Large intestine (tissue), 3 donors: ENCODE data around the gene FTL. TPM values are rescaled to one million over a fixed set of nuclear protein-coding genes. Genes with fewer than 3 reads are reported as not detected.

Experiments
- DNase-seq, 2 donors: peaks; one replicate each; pipeline versions ENCODE4 v3.0.0 to v3.0.0-alpha.2; 2013
- H3K27ac ChIP-seq: one replicate; pipeline ENCODE4 v1.5.1; 2013; ENCODE audit warnings: low read length
- H3K27me3 ChIP-seq: 2 replicates; pipeline ENCODE4 v1.6.1; 2013; ENCODE audit warnings: low read length; ENCODE audit not compliant: control insufficient read depth, insufficient read depth
- H3K36me3 ChIP-seq: 2 replicates; pipeline ENCODE4 v1.6.1; 2013; ENCODE audit warnings: low read length; ENCODE audit not compliant: control insufficient read depth, insufficient read depth
- H3K4me1 ChIP-seq: one replicate; pipeline ENCODE4 v1.6.1; 2013; ENCODE audit warnings: low read length; ENCODE audit not compliant: control insufficient read depth, insufficient read depth
- H3K4me3 ChIP-seq: one replicate; pipeline ENCODE4 v1.5.1; 2013; ENCODE audit warnings: low read length
- H3K9me3 ChIP-seq: one replicate; pipeline ENCODE4 v1.6.1; 2013; ENCODE audit warnings: mild to moderate bottlenecking, low read depth, low read length, moderate library complexity; ENCODE audit not compliant: control insufficient read depth
- WGBS: methylation state at CpG from one replicate; pipeline ENCODE4 v1.1.5; 2013; ENCODE audit warnings: low lambda C conversion rate; ENCODE audit not compliant: insufficient coverage; 5-methylcytosine and 5-hydroxymethylcytosine counted together
- polyA plus RNA-seq: library from polyadenylated mRNA; unstranded; fragments of 120-200 nt; gene quantifications from one replicate; pipeline ENCODE4 v1.2.1, GENCODE V29; 2013

FTL gene
- polyA plus RNA-seq, 1 donor: 6,937 TPM

GRCh38 chr19:48955308-48955958 lies 9.7 kb upstream of the FTL start:
- WGBS: no CpG with 5 or more reads among the region's 16 CpGs
- no peak for DNase-seq
- Histone ChIP-seq H3K36me3 (peaks cover 9% of the 10 kb centered on the region), H3K27ac (peak overlapping the region; percentile 76), H3K4me1 (peaks cover 19% of the 10 kb centered on the region), H3K4me3 (peak overlapping the region; percentile 99), H3K27me3 (no peaks in the 10 kb centered on the region), H3K9me3 (no peaks in the 10 kb centered on the region)

GRCh38 chr19:48958006-48958405 lies 7.1 kb upstream of the FTL start:
- DNase-seq: no peak
- WGBS: no CpG with 5 or more reads among the region's 8 CpGs
- peaks cover 38% of the 10 kb centered on the region for H3K4me1 ChIP-seq
- H3K4me3 ChIP-seq: no peak overlapping the region
- peaks cover 9% of the 10 kb centered on the region for H3K36me3 ChIP-seq
- no peaks in the 10 kb centered on the region for H3K9me3 ChIP-seq
- no peak overlapping the region for H3K27ac ChIP-seq
- H3K27me3 ChIP-seq: no peaks in the 10 kb centered on the region

DNA sequence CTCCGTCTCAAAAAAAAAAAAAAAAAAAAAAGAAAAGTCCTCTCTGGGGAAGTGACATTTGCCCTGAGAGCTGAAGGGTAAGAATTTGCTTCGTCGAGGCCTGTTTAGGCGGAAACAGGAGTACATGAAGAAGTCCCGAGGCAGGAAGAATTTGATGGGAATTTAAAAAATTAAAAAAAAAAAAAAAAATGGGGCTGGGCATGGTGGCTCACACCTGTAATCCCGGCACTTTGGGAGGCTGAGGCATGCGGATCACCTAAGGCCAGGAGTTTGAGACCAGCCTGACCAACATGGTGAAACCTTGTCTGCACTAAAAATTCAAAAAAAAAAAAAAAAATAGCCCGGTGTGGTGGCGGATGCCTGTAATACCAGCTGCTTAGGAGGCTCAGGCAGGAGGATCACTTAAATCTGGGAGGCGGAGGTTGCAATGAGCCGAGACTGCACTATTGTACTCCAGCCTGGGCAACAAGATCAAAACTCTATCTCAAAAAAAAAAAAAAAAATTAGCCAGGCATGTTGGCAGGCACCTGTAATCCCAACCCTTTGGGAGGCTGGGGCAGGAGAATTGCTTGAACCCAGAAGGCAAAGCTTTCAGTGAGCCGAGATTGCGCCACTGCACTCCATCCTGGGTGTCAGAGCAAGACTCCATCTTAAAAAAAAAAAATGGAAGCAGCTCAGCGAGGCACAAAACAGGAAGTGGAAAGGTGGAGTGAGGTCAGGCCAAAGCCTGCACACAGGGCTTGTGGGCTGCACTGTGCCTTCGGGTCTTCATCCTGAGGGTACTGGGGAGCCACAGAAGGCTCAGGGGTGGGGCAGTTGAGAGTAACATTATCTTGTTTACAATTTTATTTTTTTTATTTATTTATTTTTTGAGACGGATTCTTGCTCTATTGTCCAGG lies 5.5 kb upstream of the FTL start:
- H3K4me3 ChIP-seq: no peak overlapping the region
- no CpG with 5 or more reads among the region's 16 CpGs for WGBS
- H3K36me3 ChIP-seq: peaks cover 9% of the 10 kb centered on the region
- H3K27ac ChIP-seq: no peak overlapping the region
- H3K27me3 ChIP-seq: no peaks in the 10 kb centered on the region
- no peak for DNase-seq
- H3K4me1 ChIP-seq: peaks cover 40% of the 10 kb centered on the region
- H3K9me3 ChIP-seq: no peaks in the 10 kb centered on the region

GRCh38 chr19:48961051-48961649 lies 4.0 kb upstream of the FTL start:
- peaks cover 13% of the 10 kb centered on the region for H3K36me3 ChIP-seq
- no peaks in the 10 kb centered on the region for H3K27me3 ChIP-seq
- peaks cover 32% of the 10 kb centered on the region for H3K4me1 ChIP-seq
- no peak overlapping the region for H3K4me3 ChIP-seq
- peak in 1 of 2 donors; percentile 37 for DNase-seq
- WGBS: no CpG with 5 or more reads among the region's 19 CpGs
- H3K9me3 ChIP-seq: peaks cover 3% of the 10 kb centered on the region
- peak overlapping the region; percentile 97 for H3K27ac ChIP-seq

- H3K36me3 ChIP-seq: peaks cover 15% of the 10 kb centered on the region
- peak overlapping the region; percentile 97 for H3K27ac ChIP-seq
- H3K27me3 ChIP-seq: no peaks in the 10 kb centered on the region
- peaks cover 7% of the 10 kb centered on the region for H3K9me3 ChIP-seq
- WGBS: no CpG with 5 or more reads among the region's 12 CpGs
- H3K4me3 ChIP-seq: peak overlapping the region; percentile 57
- DNase-seq: no peak
- H3K4me1 ChIP-seq: peaks cover 29% of the 10 kb centered on the region
Observed at GRCh38 chr19:48961673-48962028, 3.5 kb upstream of the FTL start.

DNA sequence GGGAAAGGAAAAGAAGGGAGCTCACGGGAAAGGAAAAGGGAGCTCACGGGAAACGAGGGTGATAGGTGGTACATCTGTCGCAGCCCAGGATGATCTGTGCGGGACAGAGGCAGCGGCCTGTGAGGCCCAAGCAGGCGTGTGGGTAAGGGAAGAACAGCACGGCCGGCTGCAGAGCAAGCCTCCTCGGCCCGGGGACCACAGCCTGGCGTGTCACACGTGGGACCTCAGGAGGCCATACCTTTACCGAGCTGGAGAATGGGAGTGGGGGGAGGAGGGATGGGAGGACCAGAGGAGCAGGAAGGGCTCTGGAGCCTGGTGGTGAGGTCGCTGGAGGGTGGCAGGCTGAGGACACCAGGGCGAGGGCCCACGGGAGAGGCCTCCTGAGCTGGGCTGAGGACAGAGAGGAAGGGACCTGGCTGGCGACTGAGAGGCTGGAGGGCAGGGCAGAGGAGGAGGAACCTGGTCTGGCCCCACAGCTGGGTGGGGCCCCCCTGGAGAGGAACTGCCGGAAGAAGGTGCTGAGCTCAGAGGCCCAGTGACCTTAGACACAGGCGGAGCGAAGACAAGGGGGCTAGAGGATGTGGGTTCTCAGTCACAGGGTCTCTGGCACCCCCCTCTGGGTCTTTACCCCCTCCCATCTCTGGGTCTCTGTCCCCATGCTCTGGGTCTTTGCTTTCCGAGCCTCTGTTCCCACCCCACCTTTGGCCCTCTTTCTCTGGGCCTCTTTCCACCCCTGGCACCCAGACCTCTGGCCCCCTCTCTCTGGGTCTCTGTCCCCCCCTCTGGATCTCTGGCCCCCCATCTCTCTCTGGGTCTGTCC lies 2.9 kb upstream of the FTL start:
- peak; percentile 91 to 95 for DNase-seq
- Histone ChIP-seq H3K4me3 (peak overlapping the region; percentile 57), H3K27me3 (no peaks in the 10 kb centered on the region), H3K36me3 (peaks cover 20% of the 10 kb centered on the region), H3K27ac (peak overlapping the region; percentile 97), H3K9me3 (peaks cover 7% of the 10 kb centered on the region), H3K4me1 (peaks cover 29% of the 10 kb centered on the region)
- no CpG with 5 or more reads among the region's 22 CpGs for WGBS

GRCh38 chr19:48962849-48963165 lies 2.3 kb upstream of the FTL start:
- H3K27me3 ChIP-seq: no peaks in the 10 kb centered on the region
- peaks cover 7% of the 10 kb centered on the region for H3K9me3 ChIP-seq
- no peak for DNase-seq
- H3K36me3 ChIP-seq: peaks cover 19% of the 10 kb centered on the region
- peaks cover 29% of the 10 kb centered on the region for H3K4me1 ChIP-seq
- H3K4me3 ChIP-seq: peak overlapping the region; percentile 57
- no CpG with 5 or more reads among the region's 7 CpGs for WGBS
- peak overlapping the region; percentile 97 for H3K27ac ChIP-seq

- peaks cover 22% of the 10 kb centered on the region for H3K36me3 ChIP-seq
- peak overlapping the region; percentile 97 for H3K27ac ChIP-seq
- peaks cover 7% of the 10 kb centered on the region for H3K9me3 ChIP-seq
- H3K4me1 ChIP-seq: peaks cover 29% of the 10 kb centered on the region
- no CpG with 5 or more reads among the region's 28 CpGs for WGBS
- H3K4me3 ChIP-seq: peak overlapping the region; percentile 57
- H3K27me3 ChIP-seq: no peaks in the 10 kb centered on the region
- DNase-seq: peak; percentile 92 to 96
Observed at GRCh38 chr19:48963371-48964204, 1.5 kb upstream of the FTL start.

GRCh38 chr19:48964205-48965039 lies 687 bp upstream of the FTL start:
- H3K9me3 ChIP-seq: peaks cover 11% of the 10 kb centered on the region
- peak in 1 of 2 donors; percentile 88 for DNase-seq

More at GRCh38 chr19:48964205-48965039, 687 bp upstream of the FTL start:
- Histone ChIP-seq H3K4me1 (peaks cover 29% of the 10 kb centered on the region), H3K27me3 (no peaks in the 10 kb centered on the region), H3K36me3 (peaks cover 29% of the 10 kb centered on the region), H3K4me3 (peak overlapping the region; percentile 57), H3K27ac (peak overlapping the region; percentile 97)
- WGBS: no CpG with 5 or more reads among the region's 19 CpGs
